HepG2 (cell line): ENCODE results near the gene TBCD. TPM values are rescaled to one million over a fixed set of nuclear protein-coding genes. Genes with fewer than 3 reads are reported as not detected.

Source experiments
- GLMP ChIP-seq: sonication (generic); formaldehyde crosslinking; IDR thresholded peaks from 2 replicates; pipeline ENCODE4 v1.9.0; 2021; ENCODE audit warnings: missing genetic modification reagents, mild to moderate bottlenecking, borderline replicate concordance
- HDAC1 ChIP-seq: sonication (generic); formaldehyde crosslinking; IDR thresholded peaks from 2 replicates; pipeline ENCODE4 v1.5.1; 2020; ENCODE audit warnings: mild to moderate bottlenecking, missing genetic modification reagents
- MNT ChIP-seq: fragments of 450-650 bp; IDR thresholded peaks from 2 replicates; pipeline ENCODE4 v1.6.1; 2016
- MTA3 ChIP-seq: sonication (generic); formaldehyde crosslinking; IDR thresholded peaks from 2 replicates; pipeline ENCODE4 v1.4.0; 2020; ENCODE audit warnings: missing genetic modification reagents
- SP1 ChIP-seq, 2 experiments: fragments of 450-650 bp in 1 of 2; sonication (generic) in 1 of 2; formaldehyde crosslinking in 1 of 2; IDR thresholded peaks; 2 replicates each; pipeline versions ENCODE4 v1.4.0 to v1.6.1; 2016 to 2020; ENCODE audit warnings: missing genetic modification reagents in 1 of 2
- SRY ChIP-seq: sonication (generic); formaldehyde crosslinking; IDR thresholded peaks from 2 replicates; pipeline ENCODE4 v1.8.0; 2022; ENCODE audit warnings: mild to moderate bottlenecking, missing genetic modification reagents
- ZBTB1 ChIP-seq: sonication (generic); formaldehyde crosslinking; IDR thresholded peaks from 2 replicates; pipeline ENCODE4 v1.4.0; 2020; ENCODE audit warnings: missing genetic modification reagents, borderline replicate concordance
- ZNF274 ChIP-seq: sonication (generic); formaldehyde crosslinking; IDR thresholded peaks from 2 replicates; pipeline ENCODE4 v1.5.1; 2020; ENCODE audit warnings: mild to moderate bottlenecking, missing genetic modification reagents
- ZNF609 ChIP-seq: sonication (generic); formaldehyde crosslinking; IDR thresholded peaks from 2 replicates; pipeline ENCODE4 v1.4.0; 2020; ENCODE audit warnings: mild to moderate bottlenecking, missing genetic modification reagents, borderline replicate concordance
- polyA plus RNA-seq, 8 experiments: library from polyadenylated mRNA; depleted of rRNA in 3 of 8; stranded (reverse) in 7 of 8; unstranded in 1 of 8; fragments of >200 nt; fragmentation: Illumina TruSeq in 4 of 8; extraction: Trizol in 4 of 8; gene quantifications; 2 replicates each; pipeline versions ENCODE4 v1.2.1 to v1.2.3, GENCODE V29; 2011 to 2016; ENCODE audit warnings: low read depth in 4 of 8, missing spikeins in 1 of 8, mixed read lengths in 1 of 8; ENCODE audit not compliant: insufficient read depth in 1 of 8
- total RNA-seq, 5 experiments: library from RNA; depleted of rRNA; stranded (reverse); fragments of >200 nt; fragmentation: Illumina TruSeq; extraction: Trizol; gene quantifications; 2 replicates each; pipeline ENCODE4 v1.2.3, GENCODE V29; 2016; ENCODE audit warnings: low read depth in 1 of 5
- TF ChIP-seq, protein P1 (sequence below): sonication (generic); formaldehyde crosslinking; conservative IDR thresholded peaks from 2 replicates; pipeline ENCODE4 v1.4.0; 2020; ENCODE audit warnings: missing genetic modification reagents

Gene TBCD
- total and polyA plus RNA-seq, 2 of the 13 experiments (the other 11 are each of a cell fraction or from before 2014, with no cell fraction given) = 33.9 to 54.8 TPM

GRCh38 chr17:82751571-82752370, at the start of gene TBCD (continued):
- TF ChIP-seq ZNF609 (CRISPR knock-in tag) (peak; percentile 57; the same call in 1 of the 2 replicates), SP1 (IDR thresholded peaks at IDR 0.05) (peak; percentile 85), SP1 (CRISPR knock-in tag; IDR thresholded peaks at IDR 0.05) (peak; percentile 99), ZBTB1 (0 out of 2 replicates have a peak, but pooled peaks have one; percentile 79), HDAC1 (CRISPR knock-in tag) (peak; percentile 99), GLMP (no peak), MTA3 (no peak), MNT (peak; percentile 48), SRY (peak; percentile 76), ZNF274 (CRISPR knock-in tag) (peak; percentile 96)
- TF ChIP-seq, protein P1, sequence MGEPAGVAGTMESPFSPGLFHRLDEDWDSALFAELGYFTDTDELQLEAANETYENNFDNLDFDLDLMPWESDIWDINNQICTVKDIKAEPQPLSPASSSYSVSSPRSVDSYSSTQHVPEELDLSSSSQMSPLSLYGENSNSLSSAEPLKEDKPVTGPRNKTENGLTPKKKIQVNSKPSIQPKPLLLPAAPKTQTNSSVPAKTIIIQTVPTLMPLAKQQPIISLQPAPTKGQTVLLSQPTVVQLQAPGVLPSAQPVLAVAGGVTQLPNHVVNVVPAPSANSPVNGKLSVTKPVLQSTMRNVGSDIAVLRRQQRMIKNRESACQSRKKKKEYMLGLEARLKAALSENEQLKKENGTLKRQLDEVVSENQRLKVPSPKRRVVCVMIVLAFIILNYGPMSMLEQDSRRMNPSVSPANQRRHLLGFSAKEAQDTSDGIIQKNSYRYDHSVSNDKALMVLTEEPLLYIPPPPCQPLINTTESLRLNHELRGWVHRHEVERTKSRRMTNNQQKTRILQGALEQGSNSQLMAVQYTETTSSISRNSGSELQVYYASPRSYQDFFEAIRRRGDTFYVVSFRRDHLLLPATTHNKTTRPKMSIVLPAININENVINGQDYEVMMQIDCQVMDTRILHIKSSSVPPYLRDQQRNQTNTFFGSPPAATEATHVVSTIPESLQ (CRISPR knock-in tag) = 0 out of 2 replicates have a peak, but pooled peaks have one; percentile 60
